ENCODE measurements around the gene BRIX1. TPM values are rescaled to one million over a fixed set of nuclear protein-coding genes. Genes with fewer than 3 reads are reported as not detected.

The BRIX1 gene
- total RNA-seq, 1 donor from 2014 or later: 40.1 TPM

- no peak for DNase-seq (ENCODE audit: low read depth)
- H3K36me3 ChIP-seq (ENCODE audit: control insufficient read depth, insufficient read depth, low read length): no peaks in the 10 kb centered on the region
- no peak overlapping the region for H3K4me3 ChIP-seq (ENCODE audit: low read depth, low read length)
Measured at GRCh38 chr5:34924462-34924765, 8.9 kb downstream of the BRIX1 start.

GRCh38 chr5:34926318-34926888 lies 10.9 kb downstream of the BRIX1 start:
- Histone ChIP-seq H3K27me3 (ENCODE audit: control insufficient read depth, insufficient read depth, low read length) (no peaks in the 10 kb centered on the region), H3K4me3 (ENCODE audit: low read depth, low read length) (no peak overlapping the region), H3K36me3 (ENCODE audit: control insufficient read depth, insufficient read depth, low read length) (no peaks in the 10 kb centered on the region)
- no peak for TF ChIP-seq CTCF (IDR thresholded peaks at IDR 0.05; ENCODE audit: insufficient read depth, low read length, poor library complexity, severe bottlenecking)
- no peak for DNase-seq (ENCODE audit: low read depth)

More at GRCh38 chr5:34924462-34924765, 8.9 kb downstream of the BRIX1 start:
- no peak for TF ChIP-seq CTCF (IDR thresholded peaks at IDR 0.05; ENCODE audit: insufficient read depth, low read length, poor library complexity, severe bottlenecking)
- H3K27me3 ChIP-seq (ENCODE audit: control insufficient read depth, insufficient read depth, low read length): no peaks in the 10 kb centered on the region

GRCh38 chr5:34927785-34928184 lies 12.3 kb downstream of the BRIX1 start:
- no peak for TF ChIP-seq CTCF (IDR thresholded peaks at IDR 0.05; ENCODE audit: insufficient read depth, low read length, poor library complexity, severe bottlenecking)
- DNase-seq (ENCODE audit: low read depth): no peak
- no peaks in the 10 kb centered on the region for H3K27me3 ChIP-seq (ENCODE audit: control insufficient read depth, insufficient read depth, low read length)
- H3K36me3 ChIP-seq (ENCODE audit: control insufficient read depth, insufficient read depth, low read length): no peaks in the 10 kb centered on the region
- H3K4me3 ChIP-seq (ENCODE audit: low read depth, low read length): no peak overlapping the region

- Histone ChIP-seq H3K36me3 (ENCODE audit: control insufficient read depth, insufficient read depth, low read length) (no peaks in the 10 kb centered on the region), H3K4me3 (ENCODE audit: low read depth, low read length) (no peak overlapping the region), H3K27me3 (ENCODE audit: control insufficient read depth, insufficient read depth, low read length) (no peaks in the 10 kb centered on the region)
- TF ChIP-seq CTCF (IDR thresholded peaks at IDR 0.05; ENCODE audit: insufficient read depth, low read length, poor library complexity, severe bottlenecking): no peak
- DNase-seq (ENCODE audit: low read depth): no peak
Measured at GRCh38 chr5:34928267-34928666, 12.8 kb downstream of the BRIX1 start.

GRCh38 chr5:34929134-34929719 lies 13.7 kb downstream of the BRIX1 start, which contains the start of gene DNAJC21:
TSS of gene DNAJC21 (plus strand) at chr5:34929559. CDS start at chr5:34929820, 261 bp downstream.
- peak; percentile 73 for DNase-seq (ENCODE audit: low read depth)
- Histone ChIP-seq H3K4me3 (ENCODE audit: low read depth, low read length) (peak within 1 kb of the TSS; percentile 96), H3K36me3 (ENCODE audit: control insufficient read depth, insufficient read depth, low read length) (no peaks in the 10 kb centered on the region), H3K27me3 (ENCODE audit: control insufficient read depth, insufficient read depth, low read length) (no peaks in the 10 kb centered on the region)
- no peak for TF ChIP-seq CTCF (IDR thresholded peaks at IDR 0.05; ENCODE audit: insufficient read depth, low read length, poor library complexity, severe bottlenecking)
